Gastrocnemius medialis (tissue), 4 donors: Measurements from ENCODE around the gene RASGRP1. TPM values are rescaled to one million over a fixed set of nuclear protein-coding genes. Genes with fewer than 3 reads are reported as not detected.

Experiments
- ATAC-seq, 2 donors: fragments of 150-250 bp; one replicate each; pipeline ENCODE4 v1.9.1; 2016
- DNase-seq, 2 donors: peaks; one replicate each; pipeline ENCODE4 v3.0.0-alpha.2; 2019
- H3K27ac ChIP-seq, 4 donors: fragments of 200-600 bp; sonication (generic); 1 replicate in 1 of 4; 2 replicates in 3 of 4; pipeline ENCODE4 v1.5.1; 2016 to 2018; ENCODE audit warnings: mild to moderate bottlenecking in 2 of 4, moderate library complexity in 1 of 4
- H3K27me3 ChIP-seq, 3 donors: fragments of 200-600 bp; sonication (generic) in 2 of 3; 1 replicate in 1 of 3; 2 replicates in 2 of 3; pipeline versions ENCODE4 v1.5.1 to v1.6.0; 2016 to 2019; ENCODE audit warnings: mild to moderate bottlenecking in 1 of 3, moderate library complexity in 1 of 3
- H3K36me3 ChIP-seq, 2 donors: fragments of 200-600 bp; sonication (generic) in 1 of 2; one replicate each; pipeline ENCODE4 v1.5.1; 2017 to 2018
- H3K4me1 ChIP-seq, 2 donors: fragments of 200-600 bp; sonication (generic) in 1 of 2; one replicate each; pipeline ENCODE4 v1.5.1; 2016 to 2017; ENCODE audit warnings: mild to moderate bottlenecking in 2 of 2
- H3K4me3 ChIP-seq, 4 donors: fragments of 200-600 bp; sonication (generic) in 3 of 4; 1 replicate in 1 of 4; 2 replicates in 3 of 4; pipeline ENCODE4 v1.5.1; 2016 to 2019; ENCODE audit warnings: mild to moderate bottlenecking in 2 of 4
- H3K9me3 ChIP-seq, 3 donors: fragments of 200-600 bp; sonication (generic) in 2 of 3; 1 replicate in 1 of 3; 2 replicates in 2 of 3; pipeline ENCODE4 v1.5.1; 2016 to 2019
- CTCF ChIP-seq, 5 experiments: fragments of 450-650 bp in 3 of 5; fragments of 200-600 bp in 2 of 5; sonication (generic) in 2 of 5; IDR thresholded peaks in 4 of 5; conservative IDR thresholded peaks in 1 of 5; 1 replicate in 4 of 5; 2 replicates in 1 of 5; pipeline ENCODE4 v1.5.1; 2016 to 2019; ENCODE audit warnings: antibody characterized with exemption in 5 of 5, mild to moderate bottlenecking in 3 of 5, moderate library complexity in 3 of 5
- POLR2A ChIP-seq, 2 donors: fragments of 450-650 bp; IDR thresholded peaks; one replicate each; pipeline ENCODE4 v1.6.1; 2017; ENCODE audit warnings: antibody characterized with exemption in 2 of 2, mild to moderate bottlenecking in 2 of 2, moderate library complexity in 2 of 2
- in situ Hi-C, 4 donors: fragments of 200-750 bp; cut with MboI; loops; one replicate each; pipeline versions ENCODE4 v1.15.0 to v1.8.0; 2017; ENCODE audit warnings: low sequenced_read_pairs in 4 of 4
- intact Hi-C: fragments of 100-400 bp; cut with DNase I; formaldehyde crosslinking; loops from one replicate; pipeline ENCODE4 v1.15.1; 2023; ENCODE audit warnings: low total_unique reads
- total RNA-seq, 4 donors: library from RNA; depleted of rRNA; stranded (reverse); fragments of >200 nt; gene quantifications; one replicate each; pipeline versions ENCODE4 v1.1.0 to v1.2.3, GENCODE V29; 2016

RASGRP1 gene
- total RNA-seq, 4 donors from 2014 or later, result 0.44 to 0.85 TPM; not detected in 2

GRCh38 chr15:38470816-38471215 is 93.8 kb downstream of the RASGRP1 start:
- in situ Hi-C loops, result no loop called here
- Histone ChIP-seq H3K36me3 (peaks cover 0 to 68% of the 10 kb centered on the region in 2 donors), H3K27ac (no peak overlapping the region), H3K27me3 (no peaks in the 10 kb centered on the region), H3K4me1 (no peaks in the 10 kb centered on the region), H3K9me3 (no peaks in the 10 kb centered on the region), H3K4me3 (no peak overlapping the region)
- ATAC-seq (no peak), DNase-seq (no peak)
- no peak for TF ChIP-seq POLR2A (IDR thresholded peaks at IDR 0.05)
- no peak for TF ChIP-seq CTCF (IDR thresholded peaks at IDR 0.05 in 4 of 5, conservative IDR thresholded peaks at IDR 0.05 in 1 of 5)
- intact Hi-C loops, result no loop called here

GRCh38 chr15:38464675-38465074 is 99.9 kb downstream of the RASGRP1 start:
- TF ChIP-seq POLR2A (IDR thresholded peaks at IDR 0.05) (no peak), CTCF (IDR thresholded peaks at IDR 0.05 in 4 of 5, conservative IDR thresholded peaks at IDR 0.05 in 1 of 5) (no peak)
- no peaks in the 10 kb centered on the region for H3K27me3 ChIP-seq
- peaks cover 8 to 11% of the 10 kb centered on the region in 2 donors for H3K4me1 ChIP-seq
- no peak overlapping the region for H3K27ac ChIP-seq
- DNase-seq (no peak), ATAC-seq (no peak)
- in situ Hi-C loops, result no loop called here
- intact Hi-C loops, result no loop called here
- H3K9me3 ChIP-seq, result no peaks in the 10 kb centered on the region
- peaks cover 0 to 24% of the 10 kb centered on the region in 2 donors for H3K36me3 ChIP-seq
- H3K4me3 ChIP-seq, result no peak overlapping the region

- peaks cover 0 to 24% of the 10 kb centered on the region in 2 donors for H3K36me3 ChIP-seq
- in situ Hi-C loops, result no loop called here
Measured at GRCh38 chr15:38463893-38464292, 100.7 kb downstream of the RASGRP1 start.

GRCh38 chr15:38461066-38461833 is 103.4 kb downstream of the RASGRP1 start:
- Histone ChIP-seq H3K9me3 (no peaks in the 10 kb centered on the region), H3K27me3 (no peaks in the 10 kb centered on the region), H3K36me3 (no peaks in the 10 kb centered on the region), H3K27ac (no peak overlapping the region), H3K4me1 (peaks cover 11% of the 10 kb centered on the region in 2 donors), H3K4me3 (no peak overlapping the region)
- no peak for ATAC-seq
- in situ Hi-C loops, result no loop called here
- intact Hi-C loops, result no loop called here
- DNase-seq, result no peak
- TF ChIP-seq POLR2A (IDR thresholded peaks at IDR 0.05), result no peak
- TF ChIP-seq CTCF (IDR thresholded peaks at IDR 0.05 in 4 of 5, conservative IDR thresholded peaks at IDR 0.05 in 1 of 5), result no peak

More at GRCh38 chr15:38463893-38464292, 100.7 kb downstream of the RASGRP1 start:
- no peaks in the 10 kb centered on the region for H3K9me3 ChIP-seq
- intact Hi-C loops, result no loop called here
- H3K27ac ChIP-seq, result no peak overlapping the region
- no peak for TF ChIP-seq CTCF (IDR thresholded peaks at IDR 0.05 in 4 of 5, conservative IDR thresholded peaks at IDR 0.05 in 1 of 5)
- no peak for TF ChIP-seq POLR2A (IDR thresholded peaks at IDR 0.05)
- DNase-seq (no peak), ATAC-seq (no peak)
- no peaks in the 10 kb centered on the region for H3K27me3 ChIP-seq
- peaks cover 8 to 11% of the 10 kb centered on the region in 2 donors for H3K4me1 ChIP-seq
- H3K4me3 ChIP-seq, result no peak overlapping the region
